Neural cell (in vitro differentiated cells): ENCODE measurements around the gene PNPLA7. TPM values are rescaled to one million over a fixed set of nuclear protein-coding genes. Genes with fewer than 3 reads are reported as not detected.
"Not testable (repeated sequence)": the region's sequence is repeated elsewhere in the genome, so short reads cannot be mapped to it uniquely, and the experiment has no call there.

Source experiments
- H2AFZ ChIP-seq: fragments of 200-600, 300-800 bp; sonication (generic), shearing (Covaris generic); 2 replicates; pipeline ENCODE4 v1.6.0; 2014; ENCODE audit warnings: low read depth, mild to moderate bottlenecking, antibody characterized with exemption, low read length, moderate library complexity
- H3F3A ChIP-seq: fragments of 200-600 bp; shearing (Covaris generic); 2 replicates; pipeline ENCODE4 v1.6.1; 2016; ENCODE audit warnings: mild to moderate bottlenecking, moderate library complexity, mixed read lengths, antibody characterized with exemption, low read length; ENCODE audit not compliant: insufficient read depth, poor library complexity, severe bottlenecking
- H3K27ac ChIP-seq: fragments of 200-600, 300-800 bp; sonication (generic), shearing (Covaris generic); 2 replicates; pipeline ENCODE4 v1.5.1; 2014; ENCODE audit warnings: mild to moderate bottlenecking, low read length, moderate library complexity
- H3K27me3 ChIP-seq: fragments of 300-800, 200-600 bp; sonication (generic), shearing (Covaris generic); 2 replicates; pipeline ENCODE4 v1.6.0; 2014; ENCODE audit warnings: mild to moderate bottlenecking, low read depth, low read length, moderate library complexity; ENCODE audit not compliant: insufficient read depth
- H3K36me3 ChIP-seq: fragments of 300-800, 200-600 bp; sonication (generic), shearing (Covaris generic); 2 replicates; pipeline ENCODE4 v1.5.1; 2014; ENCODE audit warnings: mild to moderate bottlenecking, antibody characterized with exemption, low read length, moderate library complexity; ENCODE audit not compliant: insufficient read depth
- H3K4me2 ChIP-seq: fragments of 300-800, 200-600 bp; sonication (generic), shearing (Covaris generic); 2 replicates; pipeline ENCODE4 v1.6.0; 2014; ENCODE audit warnings: mild to moderate bottlenecking, low read length
- H3K4me3 ChIP-seq: fragments of 300-800, 200-600 bp; sonication (generic), shearing (Covaris generic); 2 replicates; pipeline ENCODE4 v1.5.1; 2014; ENCODE audit warnings: mild to moderate bottlenecking, low read length, moderate library complexity
- H3K79me2 ChIP-seq: fragments of 200-600 bp; shearing (Covaris generic); replicated peaks from 2 replicates; pipeline ENCODE4 v1.6.0; 2014; ENCODE audit warnings: mild to moderate bottlenecking, low read length, moderate library complexity; ENCODE audit not compliant: insufficient read depth
- H3K9ac ChIP-seq: fragments of 300-800, 200-600 bp; sonication (generic), shearing (Covaris generic); 2 replicates; pipeline ENCODE4 v1.6.1; 2016; ENCODE audit warnings: mild to moderate bottlenecking, low read length, mixed read lengths
- H3K9me2 ChIP-seq: fragments of 200-600 bp; shearing (Covaris generic); 2 replicates; pipeline ENCODE4 v1.6.1; 2016; ENCODE audit warnings: mild to moderate bottlenecking, low read length, mixed read lengths; ENCODE audit not compliant: insufficient read depth
- H3K9me3 ChIP-seq: fragments of 200-600, 300-800 bp; sonication (generic), shearing (Covaris generic); 2 replicates; pipeline ENCODE4 v1.6.1; 2016; ENCODE audit warnings: mild to moderate bottlenecking, mixed run types, low read length, moderate library complexity, mixed read lengths
- H4K20me1 ChIP-seq: fragments of 200-600 bp; shearing (Covaris generic); 2 replicates; pipeline ENCODE4 v1.6.1; 2016; ENCODE audit warnings: mild to moderate bottlenecking, mixed run types; ENCODE audit not compliant: insufficient read depth
- CTCF ChIP-seq: fragments of 450-650 bp; IDR thresholded peaks from 2 replicates; pipeline ENCODE4 v1.5.1; 2014; ENCODE audit warnings: antibody characterized with exemption, mild to moderate bottlenecking, moderate library complexity; ENCODE audit not compliant: poor library complexity, severe bottlenecking
- EP300 ChIP-seq: fragments of 450-650 bp; conservative IDR thresholded peaks from 2 replicates; pipeline ENCODE4 v1.6.1; 2014; ENCODE audit warnings: antibody characterized with exemption, mild to moderate bottlenecking, moderate library complexity; ENCODE audit not compliant: poor library complexity, severe bottlenecking
- EZH2 ChIP-seq: fragments of 200-600, 300-800 bp; shearing (Covaris generic), sonication (generic); IDR thresholded peaks from 2 replicates; pipeline ENCODE4 v1.6.1; 2014; ENCODE audit warnings: antibody characterized with exemption, low read length, borderline replicate concordance, mild to moderate bottlenecking; ENCODE audit not compliant: insufficient read depth, poor library complexity, severe bottlenecking
- MXI1 ChIP-seq: fragments of 450-650 bp; conservative IDR thresholded peaks from 2 replicates; pipeline ENCODE4 v1.6.1; 2014; ENCODE audit warnings: antibody characterized with exemption, mild to moderate bottlenecking; ENCODE audit not compliant: poor library complexity, severe bottlenecking
- POLR2AphosphoS5 ChIP-seq: IDR thresholded peaks from 2 replicates; pipeline ENCODE4 v1.6.1; 2012
- SMC3 ChIP-seq: fragments of 450-650 bp; conservative IDR thresholded peaks from 2 replicates; pipeline ENCODE4 v1.6.1; 2014; ENCODE audit warnings: antibody characterized with exemption, mild to moderate bottlenecking, moderate library complexity; ENCODE audit not compliant: poor library complexity
- TAF1 ChIP-seq: IDR thresholded peaks from 2 replicates; pipeline ENCODE4 v1.6.1; 2012; ENCODE audit warnings: low read depth
- polyA plus RNA-seq: library from polyadenylated mRNA; depleted of rRNA; stranded (reverse); fragments of >200 nt; gene quantifications from 2 replicates; pipeline ENCODE4 v1.2.3, GENCODE V29; 2014
- TF ChIP-seq, protein P1 (sequence below): IDR thresholded peaks from 2 replicates; pipeline ENCODE4 v1.6.1; 2012; ENCODE audit warnings: borderline replicate concordance

Gene PNPLA7
- polyA plus RNA-seq, 1 donor from 2014 or later = 0.72 TPM

GRCh38 chr9:137511758-137512463, 38.3 kb downstream of the PNPLA7 start:
- H3K9me3 ChIP-seq = no peaks in the 10 kb centered on the region
- H3K79me2 ChIP-seq = no peaks in the 10 kb centered on the region
- H3K4me3 ChIP-seq = no peak overlapping the region
- H3F3A ChIP-seq = no peaks in the 10 kb centered on the region
- H3K9ac ChIP-seq = no peak overlapping the region
- no peaks in the 10 kb centered on the region for H3K36me3 ChIP-seq
- no peaks in the 10 kb centered on the region for H4K20me1 ChIP-seq
- no peaks in the 10 kb centered on the region for H3K27me3 ChIP-seq
- H3K9me2 ChIP-seq = no peaks in the 10 kb centered on the region
- no peak overlapping the region for H3K27ac ChIP-seq
- TF ChIP-seq SMC3 (no peak), TAF1 (no peak), POLR2AphosphoS5 (no peak), CTCF (no peak)
- no peak overlapping the region for H3K4me2 ChIP-seq
- H2AFZ ChIP-seq = no peak overlapping the region

GRCh38 chr9:137511126-137511525, 39.1 kb downstream of the PNPLA7 start:
- not testable (repeated sequence) for H3K9me3 ChIP-seq

DNA sequence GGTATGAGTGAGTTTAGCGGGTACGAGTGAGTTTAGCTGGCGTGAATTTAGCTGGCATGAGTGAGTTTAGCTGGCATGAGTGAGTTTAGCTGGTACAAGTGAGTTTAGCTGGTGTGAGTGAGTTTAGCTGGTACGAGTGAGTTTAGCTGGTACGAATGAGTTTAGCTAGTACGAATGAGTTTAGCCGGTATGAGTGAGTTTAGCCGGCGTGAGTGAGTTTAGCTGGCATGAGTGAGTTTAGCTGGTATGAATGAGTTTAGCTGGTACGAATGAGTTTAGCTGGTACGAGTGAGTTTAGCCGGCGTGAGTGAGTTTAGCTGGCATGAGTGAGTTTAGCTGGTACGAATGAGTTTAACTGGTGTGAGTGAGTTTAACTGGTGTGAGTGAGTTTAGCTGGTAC, 41.0 kb downstream of the PNPLA7 start:
- Histone ChIP-seq H3K36me3 (no peaks in the 10 kb centered on the region), H3K27ac (no peak overlapping the region), H3K27me3 (no peaks in the 10 kb centered on the region), H3K9ac (no peak overlapping the region), H3K4me2 (no peak overlapping the region), H3K79me2 (no peaks in the 10 kb centered on the region), H3K9me3 (no peaks in the 10 kb centered on the region), H3K9me2 (no peaks in the 10 kb centered on the region), H2AFZ (no peak overlapping the region), H3F3A (no peaks in the 10 kb centered on the region), H4K20me1 (no peaks in the 10 kb centered on the region), H3K4me3 (no peak overlapping the region)
- TF ChIP-seq CTCF (no peak), EP300 (no peak), TAF1 (no peak), MXI1 (no peak), EZH2 (no peak), SMC3 (no peak)
- TF ChIP-seq, protein P1, sequence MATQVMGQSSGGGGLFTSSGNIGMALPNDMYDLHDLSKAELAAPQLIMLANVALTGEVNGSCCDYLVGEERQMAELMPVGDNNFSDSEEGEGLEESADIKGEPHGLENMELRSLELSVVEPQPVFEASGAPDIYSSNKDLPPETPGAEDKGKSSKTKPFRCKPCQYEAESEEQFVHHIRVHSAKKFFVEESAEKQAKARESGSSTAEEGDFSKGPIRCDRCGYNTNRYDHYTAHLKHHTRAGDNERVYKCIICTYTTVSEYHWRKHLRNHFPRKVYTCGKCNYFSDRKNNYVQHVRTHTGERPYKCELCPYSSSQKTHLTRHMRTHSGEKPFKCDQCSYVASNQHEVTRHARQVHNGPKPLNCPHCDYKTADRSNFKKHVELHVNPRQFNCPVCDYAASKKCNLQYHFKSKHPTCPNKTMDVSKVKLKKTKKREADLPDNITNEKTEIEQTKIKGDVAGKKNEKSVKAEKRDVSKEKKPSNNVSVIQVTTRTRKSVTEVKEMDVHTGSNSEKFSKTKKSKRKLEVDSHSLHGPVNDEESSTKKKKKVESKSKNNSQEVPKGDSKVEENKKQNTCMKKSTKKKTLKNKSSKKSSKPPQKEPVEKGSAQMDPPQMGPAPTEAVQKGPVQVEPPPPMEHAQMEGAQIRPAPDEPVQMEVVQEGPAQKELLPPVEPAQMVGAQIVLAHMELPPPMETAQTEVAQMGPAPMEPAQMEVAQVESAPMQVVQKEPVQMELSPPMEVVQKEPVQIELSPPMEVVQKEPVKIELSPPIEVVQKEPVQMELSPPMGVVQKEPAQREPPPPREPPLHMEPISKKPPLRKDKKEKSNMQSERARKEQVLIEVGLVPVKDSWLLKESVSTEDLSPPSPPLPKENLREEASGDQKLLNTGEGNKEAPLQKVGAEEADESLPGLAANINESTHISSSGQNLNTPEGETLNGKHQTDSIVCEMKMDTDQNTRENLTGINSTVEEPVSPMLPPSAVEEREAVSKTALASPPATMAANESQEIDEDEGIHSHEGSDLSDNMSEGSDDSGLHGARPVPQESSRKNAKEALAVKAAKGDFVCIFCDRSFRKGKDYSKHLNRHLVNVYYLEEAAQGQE = no peak

More at GRCh38 chr9:137511126-137511525, 39.1 kb downstream of the PNPLA7 start:
- not testable (repeated sequence) for H3K79me2 ChIP-seq, H3K36me3 ChIP-seq, H3K27me3 ChIP-seq, H3K4me3 ChIP-seq, H3K27ac ChIP-seq, H4K20me1 ChIP-seq, H3K4me2 ChIP-seq, H3F3A ChIP-seq, H3K9me2 ChIP-seq, H3K9ac ChIP-seq, H2AFZ ChIP-seq
